HepG2 (cell line): ENCODE measurements around the gene HABP4. TPM values are rescaled to one million over a fixed set of nuclear protein-coding genes. Genes with fewer than 3 reads are reported as not detected.

Experiments
- HES4 ChIP-seq: sonication (generic); formaldehyde crosslinking; IDR thresholded peaks from 2 replicates; pipeline ENCODE4 v1.9.0; 2021; ENCODE audit warnings: mild to moderate bottlenecking, missing genetic modification reagents, borderline replicate concordance
- MEIS2 ChIP-seq: sonication (generic); formaldehyde crosslinking; IDR thresholded peaks from 2 replicates; pipeline ENCODE4 v1.9.0; 2021; ENCODE audit warnings: mild to moderate bottlenecking, missing genetic modification reagents
- NFYC ChIP-seq: IDR thresholded peaks from 2 replicates; pipeline ENCODE4 v1.6.1; 2016; ENCODE audit warnings: missing genetic modification reagents, missing compliant biosample characterization
- NRL ChIP-seq: sonication (generic); formaldehyde crosslinking; IDR thresholded peaks from 2 replicates; pipeline ENCODE4 v1.5.0; 2020; ENCODE audit warnings: missing genetic modification reagents, mild to moderate bottlenecking, moderate library complexity, borderline replicate concordance
- RNF2 ChIP-seq: fragments of 450-650 bp; conservative IDR thresholded peaks from 2 replicates; pipeline ENCODE4 v1.6.1; 2016; ENCODE audit warnings: low read depth
- SALL1 ChIP-seq: sonication (generic); formaldehyde crosslinking; IDR thresholded peaks from 2 replicates; pipeline ENCODE4 v1.8.0; 2022; ENCODE audit warnings: mild to moderate bottlenecking, missing genetic modification reagents
- TBX2 ChIP-seq: sonication (generic); formaldehyde crosslinking; IDR thresholded peaks from 2 replicates; pipeline ENCODE4 v1.5.0; 2020; ENCODE audit warnings: missing genetic modification reagents, mild to moderate bottlenecking, borderline replicate concordance
- ZNF260 ChIP-seq: sonication (generic); formaldehyde crosslinking; IDR thresholded peaks from 2 replicates; pipeline ENCODE4 v1.4.0; 2020; ENCODE audit warnings: missing genetic modification reagents, low read depth, mild to moderate bottlenecking, borderline replicate concordance
- ZNF274 ChIP-seq: sonication (generic); formaldehyde crosslinking; IDR thresholded peaks from 2 replicates; pipeline ENCODE4 v1.5.1; 2020; ENCODE audit warnings: mild to moderate bottlenecking, missing genetic modification reagents
- ZNF501 ChIP-seq: sonication (generic); formaldehyde crosslinking; IDR thresholded peaks from 2 replicates; pipeline ENCODE4 v1.5.1; 2020; ENCODE audit warnings: mild to moderate bottlenecking, moderate library complexity, missing genetic modification reagents
- ZNF547 ChIP-seq: sonication (generic); formaldehyde crosslinking; IDR thresholded peaks from 2 replicates; pipeline ENCODE4 v1.5.1; 2020; ENCODE audit warnings: mild to moderate bottlenecking, missing genetic modification reagents
- ZNF569 ChIP-seq: sonication (generic); formaldehyde crosslinking; IDR thresholded peaks from 2 replicates; pipeline ENCODE4 v1.5.0; 2020; ENCODE audit warnings: mild to moderate bottlenecking, missing genetic modification reagents, moderate library complexity, borderline replicate concordance
- ZNF768 ChIP-seq: sonication (generic); formaldehyde crosslinking; IDR thresholded peaks from 2 replicates; pipeline ENCODE4 v1.4.0; 2020; ENCODE audit warnings: missing genetic modification reagents
- polyA plus RNA-seq, 8 experiments: library from polyadenylated mRNA; depleted of rRNA in 3 of 8; stranded (reverse) in 7 of 8; unstranded in 1 of 8; fragments of >200 nt; fragmentation: Illumina TruSeq in 4 of 8; extraction: Trizol in 4 of 8; gene quantifications; 2 replicates each; pipeline versions ENCODE4 v1.2.1 to v1.2.3, GENCODE V29; 2011 to 2016; ENCODE audit warnings: low read depth in 4 of 8, missing spikeins in 1 of 8, mixed read lengths in 1 of 8; ENCODE audit not compliant: insufficient read depth in 1 of 8
- total RNA-seq, 5 experiments: library from RNA; depleted of rRNA; stranded (reverse); fragments of >200 nt; fragmentation: Illumina TruSeq; extraction: Trizol; gene quantifications; 2 replicates each; pipeline ENCODE4 v1.2.3, GENCODE V29; 2016; ENCODE audit warnings: low read depth in 1 of 5
- TF ChIP-seq, protein P1 (sequence below): sonication (generic); formaldehyde crosslinking; IDR thresholded peaks from 2 replicates; pipeline ENCODE4 v1.4.0; 2020; ENCODE audit warnings: low read depth, missing genetic modification reagents
- TF ChIP-seq, protein P2 (sequence below): sonication (generic); formaldehyde crosslinking; IDR thresholded peaks from 2 replicates; pipeline ENCODE4 v1.4.0; 2020; ENCODE audit warnings: mild to moderate bottlenecking, missing genetic modification reagents

Gene HABP4
- total and polyA plus RNA-seq, 2 of the 13 experiments (the other 11 are each of a cell fraction or from before 2014, with no cell fraction given) = 14.3 to 26.6 TPM

- TF ChIP-seq, protein P1, sequence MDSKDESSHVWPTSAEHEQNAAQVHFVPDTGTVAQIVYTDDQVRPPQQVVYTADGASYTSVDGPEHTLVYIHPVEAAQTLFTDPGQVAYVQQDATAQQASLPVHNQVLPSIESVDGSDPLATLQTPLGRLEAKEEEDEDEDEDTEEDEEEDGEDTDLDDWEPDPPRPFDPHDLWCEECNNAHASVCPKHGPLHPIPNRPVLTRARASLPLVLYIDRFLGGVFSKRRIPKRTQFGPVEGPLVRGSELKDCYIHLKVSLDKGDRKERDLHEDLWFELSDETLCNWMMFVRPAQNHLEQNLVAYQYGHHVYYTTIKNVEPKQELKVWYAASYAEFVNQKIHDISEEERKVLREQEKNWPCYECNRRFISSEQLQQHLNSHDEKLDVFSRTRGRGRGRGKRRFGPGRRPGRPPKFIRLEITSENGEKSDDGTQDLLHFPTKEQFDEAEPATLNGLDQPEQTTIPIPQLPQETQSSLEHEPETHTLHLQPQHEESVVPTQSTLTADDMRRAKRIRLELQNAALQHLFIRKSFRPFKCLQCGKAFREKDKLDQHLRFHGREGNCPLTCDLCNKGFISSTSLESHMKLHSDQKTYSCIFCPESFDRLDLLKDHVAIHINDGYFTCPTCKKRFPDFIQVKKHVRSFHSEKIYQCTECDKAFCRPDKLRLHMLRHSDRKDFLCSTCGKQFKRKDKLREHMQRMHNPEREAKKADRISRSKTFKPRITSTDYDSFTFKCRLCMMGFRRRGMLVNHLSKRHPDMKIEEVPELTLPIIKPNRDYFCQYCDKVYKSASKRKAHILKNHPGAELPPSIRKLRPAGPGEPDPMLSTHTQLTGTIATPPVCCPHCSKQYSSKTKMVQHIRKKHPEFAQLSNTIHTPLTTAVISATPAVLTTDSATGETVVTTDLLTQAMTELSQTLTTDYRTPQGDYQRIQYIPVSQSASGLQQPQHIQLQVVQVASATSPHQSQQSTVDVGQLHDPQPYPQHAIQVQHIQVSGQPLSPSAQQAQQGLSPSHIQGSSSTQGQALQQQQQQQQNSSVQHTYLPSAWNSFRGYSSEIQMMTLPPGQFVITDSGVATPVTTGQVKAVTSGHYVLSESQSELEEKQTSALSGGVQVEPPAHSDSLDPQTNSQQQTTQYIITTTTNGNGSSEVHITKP (CRISPR knock-in tag) = peak; percentile 49; the same call in 1 of the 2 replicates
- TF ChIP-seq NFYC (peak; percentile 22; the same call in 1 of the 2 replicates), ZNF569 (CRISPR knock-in tag) (no peak), NRL (CRISPR knock-in tag) (0 out of 2 replicates have a peak, but pooled peaks have one; percentile 19), MEIS2 (CRISPR knock-in tag) (peak; percentile 25; the same call in 1 of the 2 replicates), ZNF501 (peak; percentile 29; the same call in 1 of the 2 replicates), HES4 (0 out of 2 replicates have a peak, but pooled peaks have one; percentile 48), ZNF768 (CRISPR knock-in tag) (0 out of 2 replicates have a peak, but pooled peaks have one; percentile 26), RNF2 (no peak), ZNF274 (CRISPR knock-in tag) (peak; percentile 36; the same call in 1 of the 2 replicates), ZNF260 (CRISPR knock-in tag) (no peak), SALL1 (CRISPR knock-in tag) (peak; percentile 36; the same call in 1 of the 2 replicates), ZNF547 (CRISPR knock-in tag) (0 out of 2 replicates have a peak, but pooled peaks have one; percentile 43), TBX2 (CRISPR knock-in tag) (peak; percentile 55; the same call in 1 of the 2 replicates)
- TF ChIP-seq, protein P2, sequence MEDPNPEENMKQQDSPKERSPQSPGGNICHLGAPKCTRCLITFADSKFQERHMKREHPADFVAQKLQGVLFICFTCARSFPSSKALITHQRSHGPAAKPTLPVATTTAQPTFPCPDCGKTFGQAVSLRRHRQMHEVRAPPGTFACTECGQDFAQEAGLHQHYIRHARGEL (CRISPR knock-in tag) = no peak
- TF ChIP-seq, all 625 proteins: peak for 19
These were observed 26.5 kb upstream of the HABP4 start (continued) for GRCh38 chr9:96423322-96423984.
